Measurements from ENCODE around the gene CAMK1D. TPM values are rescaled to one million over a fixed set of nuclear protein-coding genes. Genes with fewer than 3 reads are reported as not detected.

CAMK1D gene
- total and polyA plus RNA-seq, 2 experiments from 2014 or later = 4.6 to 7.2 TPM

GRCh38 chr10:12482587-12482986, 133.2 kb downstream of the CAMK1D start:
- Mint-ChIP-seq H3K36me3 (ENCODE audit: low read depth) (peaks cover 15% of the 10 kb centered on the region; the same call in 2 of the 3 replicates), H3K27me3 (ENCODE audit: insufficient read depth, low read depth, poor library complexity) (peaks cover 7% of the 10 kb centered on the region), H3K27ac (peak overlapping the region; percentile 77), H3K4me3 (peak overlapping the region; percentile 30; the same call in 2 of the 3 replicates), H3K4me1 (peaks cover 33% of the 10 kb centered on the region), H3K9me3 (peaks cover 16% of the 10 kb centered on the region)
- H3K79me2 ChIP-seq (replicated peaks; ENCODE audit: insufficient read depth) = no peaks in the 10 kb centered on the region
- no peaks in the 10 kb centered on the region; the same call in 1 of the 2 replicates for H3F3A ChIP-seq (replicated peaks; ENCODE audit: low read depth)
- no peaks in the 10 kb centered on the region for H3K9me2 ChIP-seq (ENCODE audit: insufficient read depth)
- H3K36me3 ChIP-seq (ENCODE audit: insufficient read depth) = no peaks in the 10 kb centered on the region
- H3K4me3 ChIP-seq = no peak overlapping the region
- no peaks in the 10 kb centered on the region for H4K20me1 ChIP-seq (replicated peaks; ENCODE audit: insufficient read depth)
- no peak overlapping the region for H3K27ac ChIP-seq (ENCODE audit: low read depth)
- H3K4me1 ChIP-seq (ENCODE audit: insufficient read depth) = peaks cover 17% of the 10 kb centered on the region
- ATAC-seq (peak; percentile 79), DNase-seq (ENCODE audit: low spot score) (peak; percentile 77)
- peak; percentile 35 for TF ChIP-seq REST (IDR thresholded peaks at IDR 0.05; ENCODE audit: unreplicated experiment)
- TF ChIP-seq CTCF (conservative IDR thresholded peaks at IDR 0.05; ENCODE audit: low read depth in 2 of 2) = no peak
- 0 out of 2 replicates have a peak, but pooled peaks have one; percentile 21 for TF ChIP-seq NANOG (IDR thresholded peaks at IDR 0.05; ENCODE audit: borderline replicate concordance)
- H3K27me3 ChIP-seq (ENCODE audit: insufficient read depth) = no peaks in the 10 kb centered on the region
- H2AFZ ChIP-seq = no peak overlapping the region
- peak overlapping the region; percentile 61 for H3K4me2 ChIP-seq

GRCh38 chr10:12484002-12484918, 134.9 kb downstream of the CAMK1D start:
- no peaks in the 10 kb centered on the region for H4K20me1 ChIP-seq (replicated peaks; ENCODE audit: insufficient read depth)
- TF ChIP-seq NANOG (IDR thresholded peaks at IDR 0.05; ENCODE audit: borderline replicate concordance) (no peak), POLR2AphosphoS5 (IDR thresholded peaks at IDR 0.05; ENCODE audit: low read depth) (no peak), EZH2phosphoT487 (IDR thresholded peaks at IDR 0.05; ENCODE audit: unreplicated experiment) (no peak), CTCF (conservative IDR thresholded peaks at IDR 0.05; ENCODE audit: low read depth in 2 of 2) (no peak), EZH2 (IDR thresholded peaks at IDR 0.05; ENCODE audit: low read depth, unreplicated experiment) (no peak), STAT1 (IDR thresholded peaks at IDR 0.05; ENCODE audit: unreplicated experiment) (no peak), CREB1 (CRISPR knock-in tag; IDR thresholded peaks at IDR 0.05; ENCODE audit: low read depth) (no peak), JUNB (IDR thresholded peaks at IDR 0.05; ENCODE audit: unreplicated experiment) (no peak), ZNF114 (CRISPR knock-in tag; IDR thresholded peaks at IDR 0.05) (no peak)
- ATAC-seq = no peak

More at GRCh38 chr10:12484002-12484918, 134.9 kb downstream of the CAMK1D start:
- peaks cover 16% of the 10 kb centered on the region for H3K9me3 Mint-ChIP-seq
- Histone ChIP-seq H3K9me2 (ENCODE audit: insufficient read depth) (no peaks in the 10 kb centered on the region), H3K27me3 (ENCODE audit: insufficient read depth) (no peaks in the 10 kb centered on the region), H3K79me2 (replicated peaks; ENCODE audit: insufficient read depth) (no peaks in the 10 kb centered on the region), H3K4me1 (ENCODE audit: insufficient read depth) (peaks cover 17% of the 10 kb centered on the region), H3F3A (replicated peaks; ENCODE audit: low read depth) (no peaks in the 10 kb centered on the region; the same call in 1 of the 2 replicates), H3K4me3 (no peak overlapping the region), H3K36me3 (ENCODE audit: insufficient read depth) (no peaks in the 10 kb centered on the region), H2AFZ (no peak overlapping the region), H3K27ac (ENCODE audit: low read depth) (no peak overlapping the region), H3K4me2 (no peak overlapping the region)
- H3K36me3 Mint-ChIP-seq (ENCODE audit: low read depth) = peaks cover 18% of the 10 kb centered on the region; the same call in 2 of the 3 replicates
- peaks cover 36% of the 10 kb centered on the region for H3K4me1 Mint-ChIP-seq
- no peak for DNase-seq (ENCODE audit: low spot score)
- H3K27me3 Mint-ChIP-seq (ENCODE audit: insufficient read depth, low read depth, poor library complexity) = peaks cover 7% of the 10 kb centered on the region
- no peak overlapping the region for H3K4me3 Mint-ChIP-seq
- H3K27ac Mint-ChIP-seq = peak overlapping the region; percentile 62
